CD4-positive, alpha-beta T cell treated with Interleukin-2 at 100 ng/mL for 4 hours (primary cell): ENCODE data around the gene RASA4B.
A peak's percentile ranks its signal among the peaks of the same experiment; 100 is the strongest.
"Not testable (repeated sequence)": the region's sequence is repeated elsewhere in the genome, so short reads cannot be mapped to it uniquely, and the experiment has no call there.

Source experiments
- DNase-seq: peaks from one replicate; pipeline ENCODE4 v3.0.0-alpha.2; 2020; ENCODE audit warnings: low spot score

The RASA4B gene

GRCh38 chr7:102473271-102473991, 44.1 kb downstream of the RASA4B start:
- DNase-seq: no peak

GRCh38 chr7:102472126-102473041, 45.2 kb downstream of the RASA4B start:
- DNase-seq: no peak

DNA sequence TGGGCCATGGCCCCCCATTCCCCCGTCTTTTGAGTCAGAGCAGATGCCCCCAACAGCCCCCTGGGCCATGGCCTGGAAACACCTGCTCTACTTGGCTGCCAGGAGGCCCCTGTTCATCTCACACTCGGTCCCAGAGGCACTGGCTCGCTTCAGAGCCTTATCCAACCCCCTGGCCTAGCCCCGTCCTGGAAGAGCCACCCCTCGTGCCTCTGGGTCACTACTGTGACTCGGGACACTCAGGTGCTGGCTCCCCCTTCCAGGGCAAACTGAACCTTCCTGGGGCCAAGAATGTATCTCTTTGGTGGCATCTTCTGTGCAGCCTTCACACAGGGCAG, 45.8 kb downstream of the RASA4B start:
- DNase-seq: no peak

DNA sequence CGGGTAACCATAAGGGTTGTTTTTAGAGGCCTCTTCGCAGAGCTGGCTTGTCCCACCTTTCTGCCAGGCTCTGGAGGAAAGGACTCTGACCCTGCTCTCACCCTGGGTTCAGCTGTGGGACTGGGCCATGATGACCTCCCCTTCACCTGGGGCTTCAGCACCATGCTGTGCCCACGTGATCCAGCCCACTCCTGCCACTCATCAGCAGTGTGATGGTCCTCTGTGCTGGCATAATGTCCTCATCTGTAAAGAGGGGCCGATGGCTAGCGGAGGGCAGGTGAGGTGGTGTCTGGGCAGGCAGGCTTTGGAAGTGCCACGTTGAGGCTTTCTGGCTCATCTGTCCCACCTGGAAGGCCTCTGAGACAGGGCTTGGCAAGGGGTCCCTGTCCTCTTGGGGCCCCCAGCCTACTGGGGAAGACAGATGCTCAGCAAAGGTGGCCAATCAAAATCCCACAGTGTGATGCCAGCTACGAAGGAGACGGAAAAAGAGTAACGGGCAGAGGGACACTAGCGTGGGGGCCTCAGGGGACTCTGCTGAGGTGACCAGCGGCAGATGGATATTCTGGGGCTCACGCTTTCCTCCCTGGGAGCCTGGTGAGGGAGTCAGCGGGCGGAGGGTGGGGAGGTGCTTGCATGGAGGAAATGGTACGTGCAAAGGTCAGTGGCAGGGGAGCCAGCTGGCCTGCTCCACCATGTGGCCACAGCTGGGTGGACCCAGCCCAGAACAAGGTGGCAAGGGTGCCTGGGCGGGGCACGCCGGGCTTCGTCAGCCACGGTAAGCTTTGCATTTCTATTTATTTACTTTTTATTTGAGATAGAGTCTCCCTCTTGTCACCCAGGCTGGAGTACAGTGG, 47.4 kb downstream of the RASA4B start:
- no peak for DNase-seq

- DNase-seq: no peak
These were observed 48.1 kb downstream of the RASA4B start for GRCh38 chr7:102469351-102469971.

DNA sequence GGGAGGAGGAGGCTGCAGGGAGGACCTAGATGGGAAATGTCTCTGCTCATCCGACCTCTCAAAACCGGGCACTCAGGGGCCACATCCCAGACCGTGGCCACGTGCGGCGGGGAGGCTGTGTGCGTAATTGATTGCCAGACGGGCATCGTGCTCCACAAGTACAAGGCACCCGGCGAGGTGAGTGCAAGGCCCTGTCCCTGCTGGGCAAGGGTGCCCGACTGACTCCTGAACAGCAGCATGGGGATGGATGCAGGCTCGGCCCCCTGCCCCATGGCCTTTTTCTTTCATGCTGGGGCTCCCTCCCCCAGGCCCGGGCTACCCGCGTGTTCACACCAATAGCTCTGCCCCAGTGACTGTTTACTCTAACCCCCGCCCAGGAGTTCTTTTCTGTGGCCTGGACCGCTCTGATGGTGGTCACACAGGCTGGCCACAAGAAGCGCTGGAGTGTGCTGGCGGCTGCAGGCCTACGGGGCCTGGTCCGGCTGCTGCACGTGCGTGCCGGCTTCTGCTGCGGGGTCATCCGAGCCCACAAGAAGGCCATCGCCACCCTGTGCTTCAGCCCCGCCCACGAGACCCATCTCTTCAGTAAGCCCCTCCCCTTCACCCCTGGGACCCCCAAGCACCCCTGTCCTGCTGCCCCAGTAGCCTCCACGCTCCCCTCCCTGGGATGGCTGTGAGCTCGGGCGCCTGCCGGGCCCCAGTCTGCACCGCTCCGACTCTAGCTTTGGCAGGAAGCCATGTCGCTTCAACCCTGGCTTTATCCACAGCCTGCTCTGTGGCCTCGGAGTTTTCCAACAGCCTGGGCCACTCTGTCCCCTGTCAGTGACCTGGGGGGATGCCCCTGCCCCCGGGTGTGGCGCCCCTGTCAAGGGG, 48.9 kb downstream of the RASA4B start:
- no peak for DNase-seq

DNA sequence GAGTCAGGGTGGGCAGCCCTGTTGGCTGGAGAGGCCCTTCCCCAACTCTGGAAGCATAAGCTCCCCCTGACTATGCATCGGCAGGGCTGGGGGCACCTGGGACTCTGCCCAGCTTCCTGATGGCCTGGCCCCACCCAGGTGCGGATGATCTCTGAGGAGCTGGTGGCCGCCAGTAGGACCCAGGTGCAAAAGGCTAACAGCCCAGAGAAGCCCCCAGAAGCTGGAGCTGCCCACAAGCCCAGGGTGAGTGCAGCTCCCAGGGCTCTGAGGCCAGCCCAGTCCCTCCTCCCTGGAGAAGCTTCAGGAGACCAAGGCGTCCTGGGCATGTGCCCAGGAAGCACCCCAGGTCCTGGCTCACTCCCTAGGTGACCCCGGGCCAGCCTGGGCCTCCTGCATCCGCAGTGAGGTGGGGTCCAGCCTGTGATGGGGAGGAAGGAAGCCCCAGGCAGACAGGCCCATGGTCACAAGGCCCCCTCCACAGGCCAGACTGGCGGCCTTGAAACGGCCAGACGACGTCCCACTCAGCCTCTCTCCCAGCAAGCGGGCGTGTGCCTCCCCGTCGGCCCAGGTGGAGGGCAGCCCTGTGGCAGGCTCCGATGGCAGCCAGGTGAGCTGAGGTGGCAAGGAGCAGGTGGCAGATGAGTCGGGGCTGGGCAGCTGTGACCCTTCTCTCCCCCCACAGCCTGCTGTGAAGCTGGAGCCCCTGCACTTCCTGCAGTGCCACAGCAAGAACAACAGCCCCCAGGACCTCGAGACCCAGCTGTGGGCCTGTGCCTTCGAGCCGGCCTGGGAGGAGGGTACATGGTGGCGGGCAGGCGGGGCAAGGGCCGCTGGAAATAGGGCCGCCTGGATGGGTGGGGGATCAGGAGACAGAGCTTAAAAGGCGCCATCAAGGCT, 49.7 kb downstream of the RASA4B start:
- no peak for DNase-seq

DNA sequence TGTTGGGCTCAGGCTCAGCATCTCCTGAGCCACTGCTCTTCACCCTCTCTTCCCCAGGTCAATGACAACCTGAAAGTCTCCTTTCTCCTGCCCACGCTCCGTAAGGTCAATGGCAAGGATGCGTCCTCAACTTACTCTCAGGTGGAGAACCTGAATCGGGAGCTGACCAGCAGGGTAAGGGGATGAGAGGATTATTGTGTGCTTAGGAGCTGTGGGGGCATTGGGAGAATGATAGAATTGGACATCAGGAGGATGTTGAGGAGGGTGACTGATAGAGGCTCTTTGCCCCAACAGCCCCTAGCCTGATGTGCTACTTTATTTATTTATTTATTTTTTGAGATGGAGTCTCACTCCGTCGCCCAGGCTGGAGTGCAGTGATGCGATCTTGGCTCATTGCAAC, 51.5 kb downstream of the RASA4B start:
- DNase-seq: no peak

- peak; percentile 94 for DNase-seq
These were observed 52.8 kb downstream of the RASA4B start, which contains the start of the genes ALKBH4 and LRWD1 for GRCh38 chr7:102464577-102465280. Gene ALKBH4, minus strand, starts transcription at chr7:102464863. Its CDS starts 27 bp downstream, at chr7:102464836. Gene LRWD1, plus strand, starts transcription at chr7:102464984. Its CDS starts 97 bp downstream, at chr7:102465081.

DNA sequence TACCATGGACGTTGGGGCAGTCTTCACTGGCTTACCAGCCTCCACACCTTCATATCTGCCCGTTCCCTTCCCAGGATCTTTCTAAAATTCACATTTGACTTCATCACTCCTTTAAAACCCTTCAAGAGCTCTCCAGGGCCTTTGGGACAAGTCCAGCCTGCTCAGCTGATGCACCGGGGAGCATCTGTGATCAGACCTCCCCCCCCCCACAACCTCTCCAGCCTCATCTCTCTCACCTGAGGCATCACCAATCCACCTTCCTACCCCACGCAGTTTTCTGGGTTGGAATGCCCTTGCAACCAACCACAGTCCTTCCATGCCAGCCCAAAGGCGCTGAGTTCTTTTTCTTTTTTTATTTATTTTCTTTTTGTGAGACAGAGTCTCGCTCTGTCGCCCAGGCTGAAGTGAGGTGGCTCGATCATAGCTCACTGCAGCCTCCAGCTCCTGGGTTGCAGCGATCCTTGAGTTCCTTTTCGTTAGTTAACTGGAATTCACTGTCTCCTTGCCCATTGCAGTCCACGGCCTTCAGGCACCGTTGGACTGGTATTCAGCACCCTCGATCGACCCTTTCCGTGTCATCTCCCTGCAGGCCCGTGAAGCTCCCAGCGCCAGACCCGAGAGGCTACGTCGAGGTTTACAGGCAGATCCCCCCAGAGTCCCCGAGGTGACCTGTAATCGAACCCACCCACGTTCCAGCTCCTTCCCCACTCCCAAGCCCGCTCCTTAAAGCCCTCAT, 53.6 kb downstream of the RASA4B start:
- DNase-seq: no peak

GRCh38 chr7:102460467-102460866, 57.1 kb downstream of the RASA4B start:
- no peak for DNase-seq

- DNase-seq: no peak
These were observed 58.2 kb downstream of the RASA4B start for GRCh38 chr7:102459221-102459844.

DNA sequence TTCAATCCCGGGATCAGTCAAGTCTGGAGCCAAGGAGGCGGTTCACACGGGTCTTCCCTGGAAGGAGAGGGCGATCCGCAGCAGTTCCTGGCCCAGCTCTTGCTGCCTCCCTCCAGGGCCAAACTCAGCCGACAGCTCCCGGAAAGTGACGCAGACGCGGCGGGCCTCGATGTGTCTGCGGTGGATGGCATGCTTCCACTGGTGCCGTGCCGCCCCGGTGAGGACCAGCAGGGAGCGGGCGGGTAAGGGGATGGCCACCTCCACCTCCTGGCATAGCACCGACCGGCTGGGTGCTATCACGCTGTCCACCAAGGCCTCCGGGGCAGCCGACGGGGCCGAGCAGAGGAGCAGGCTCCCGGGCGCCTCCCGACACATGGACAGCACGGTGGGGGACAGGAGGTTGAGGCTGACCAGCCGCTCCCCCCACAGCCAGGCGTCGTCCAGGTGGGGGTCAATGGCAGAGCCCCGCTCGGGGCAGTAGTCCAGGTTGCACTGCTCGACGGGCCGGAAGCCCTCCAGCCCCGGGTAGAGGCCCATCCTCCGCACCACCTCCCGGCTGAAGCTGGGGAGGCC, 60.1 kb downstream of the RASA4B start:
- DNase-seq: no peak

GRCh38 chr7:102456327-102456726, 61.2 kb downstream of the RASA4B start:
- DNase-seq: no peak

- no peak for DNase-seq
These were observed 62.0 kb downstream of the RASA4B start for GRCh38 chr7:102455596-102455995.

DNA sequence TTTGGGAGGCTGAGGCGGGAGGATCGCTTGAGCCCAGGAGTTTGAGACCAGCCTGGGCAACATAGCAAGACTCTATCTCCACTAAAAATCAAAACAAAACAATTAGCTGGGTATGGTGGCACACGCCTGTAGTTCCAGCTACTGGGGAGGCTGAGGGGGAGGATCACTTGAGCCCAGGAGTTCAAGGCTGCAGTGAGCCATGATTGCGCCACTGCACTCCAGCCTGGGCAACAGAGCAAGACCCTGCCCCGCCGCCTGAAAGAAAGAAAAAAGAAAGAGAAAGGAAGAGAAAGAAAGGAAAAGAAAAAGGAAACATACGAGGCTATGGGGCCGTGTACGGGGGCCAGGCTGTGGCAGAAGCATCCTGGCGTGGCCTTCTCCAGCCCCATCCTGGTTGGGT, 62.6 kb downstream of the RASA4B start:
- not testable (repeated sequence) for DNase-seq

DNA sequence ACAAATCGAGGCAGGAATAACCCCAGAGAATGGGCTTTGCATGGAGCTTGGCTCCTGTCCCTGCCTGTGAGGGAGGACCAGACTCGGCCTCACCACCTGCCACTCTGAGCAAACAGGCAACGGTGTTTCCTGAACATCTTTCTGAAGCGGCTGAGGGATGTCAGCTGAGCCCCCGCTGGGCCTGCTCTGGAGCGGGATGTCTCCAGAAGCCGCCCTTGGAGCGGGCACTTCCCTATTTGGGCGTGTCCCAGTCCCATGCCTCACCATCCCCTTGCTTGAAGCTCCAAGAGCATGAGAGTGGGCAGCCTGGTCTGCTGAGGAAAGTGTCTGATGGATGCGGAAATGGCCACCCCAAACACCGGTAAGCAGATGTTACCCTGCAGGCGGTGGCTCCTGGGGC, 63.1 kb downstream of the RASA4B start:
- no peak for DNase-seq

DNA sequence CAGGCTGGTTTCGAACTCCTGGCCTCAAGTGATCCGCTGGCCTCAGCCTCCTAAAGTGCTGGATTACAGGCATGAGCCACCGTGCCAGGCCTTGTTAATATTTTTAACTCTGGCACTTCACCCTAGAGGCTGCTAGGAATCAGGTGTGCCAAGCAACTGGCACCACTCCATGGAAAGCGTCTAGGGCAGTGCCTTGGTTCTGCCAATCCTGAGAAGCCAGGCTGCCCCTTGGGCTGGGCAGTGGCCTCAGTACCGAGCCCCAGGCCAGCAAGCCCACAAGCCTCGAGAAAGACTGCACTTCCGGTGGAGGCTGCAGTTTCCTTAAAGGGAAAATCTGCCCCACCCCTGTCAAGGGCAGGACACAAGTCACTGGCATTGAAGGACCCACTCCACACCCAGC, 64.3 kb downstream of the RASA4B start:
- DNase-seq: no peak
